HG02970 (cell line): ENCODE data around the gene RAB20.

Source experiments
- ATAC-seq: cut with Tn5 transposase; IDR thresholded peaks from one replicate; pipeline ENCODE4 v1.9.1; 2021; ENCODE audit warnings: mild to moderate bottlenecking, moderate library complexity, moderate number of reproducible peaks; ENCODE audit not compliant: unreplicated experiment, low FRiP score

RAB20 gene

DNA sequence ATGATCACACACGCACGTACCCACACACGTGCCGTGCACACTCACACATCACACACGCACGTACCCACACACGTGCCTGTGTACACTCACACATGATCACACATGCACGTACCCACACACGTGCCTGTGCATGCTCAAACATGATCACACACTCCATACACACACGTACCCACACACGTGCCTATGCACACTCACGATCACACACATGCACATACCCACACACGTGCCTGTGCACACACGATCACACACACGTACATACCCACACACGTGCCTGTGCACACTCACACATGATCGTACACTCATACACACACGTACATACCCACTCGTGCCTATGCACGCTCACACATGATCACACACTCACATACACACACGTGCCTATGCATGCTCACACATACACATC, 86.8 kb downstream of the RAB20 start:
- no peak for ATAC-seq
